Caco-2 (cell line): ENCODE data around the gene PLB1. TPM values are rescaled to one million over a fixed set of nuclear protein-coding genes. Genes with fewer than 3 reads are reported as not detected.

ENCODE experiments used
- BruUV-seq: library from RNA; stranded (reverse); fragments of 400-500 nt; replicated peaks from 2 replicates; lab custom pipeline; 2021; lab: Mats Ljungman, UMichigan
- CTCF ChIA-PET: fragments of 300-600 bp; sonication (Branson Sonifier 250); formaldehyde crosslinking; loops from one replicate; lab custom pipeline; 2022; ENCODE audit warnings: antibody characterized with exemption; lab: Charles Lee
- POLR2A ChIA-PET: fragments of 300-600 bp; sonication (Branson Sonifier 250); formaldehyde crosslinking; loops from one replicate; lab custom pipeline; 2022; ENCODE audit warnings: antibody characterized with exemption; lab: Charles Lee
- DNase-seq, 2 experiments: peaks; one replicate each; pipeline versions ENCODE4 v3.0.0 to v3.0.0-alpha.2; 2020 to 2022
- H3K27me3 ChIP-seq: replicated peaks from 2 replicates; pipeline ENCODE4 v1.6.0; 2011; ENCODE audit warnings: low read length; ENCODE audit not compliant: control insufficient read depth, insufficient read depth
- H3K36me3 ChIP-seq: 2 replicates; pipeline ENCODE4 v1.5.1; 2011; ENCODE audit warnings: low read length; ENCODE audit not compliant: control insufficient read depth, insufficient read depth
- H3K4me1 ChIP-seq: fragments of 250-450 bp; sonication (Bioruptor Pico); 2 replicates; pipeline ENCODE4 v1.5.1; 2020; ENCODE audit warnings: mild to moderate bottlenecking
- H3K4me3 ChIP-seq: 2 replicates; pipeline ENCODE4 v1.5.1; 2011; ENCODE audit warnings: low read depth, mild to moderate bottlenecking, control low read depth, low read length
- H3K9me3 ChIP-seq: fragments of 250-450 bp; sonication (Bioruptor Pico); 2 replicates; pipeline ENCODE4 v1.5.1; 2020; ENCODE audit warnings: mild to moderate bottlenecking, moderate library complexity
- H3K27ac Mint-ChIP-seq: one replicate; pipeline ENCODE4 v1.8.0; 2022; ENCODE audit warnings: mixed read lengths; ENCODE audit not compliant: unreplicated experiment
- H3K27me3 Mint-ChIP-seq: one replicate; pipeline ENCODE4 v1.8.0; 2022; ENCODE audit warnings: mixed read lengths; ENCODE audit not compliant: insufficient read depth, unreplicated experiment
- H3K36me3 Mint-ChIP-seq: one replicate; pipeline ENCODE4 v1.8.0; 2022; ENCODE audit warnings: mild to moderate bottlenecking, mixed read lengths; ENCODE audit not compliant: insufficient read depth, unreplicated experiment
- H3K4me1 Mint-ChIP-seq: one replicate; pipeline ENCODE4 v1.8.0; 2022; ENCODE audit warnings: low read depth, mixed read lengths; ENCODE audit not compliant: unreplicated experiment
- H3K4me3 Mint-ChIP-seq: one replicate; pipeline ENCODE4 v1.8.0; 2022; ENCODE audit warnings: mild to moderate bottlenecking, moderate library complexity, mixed read lengths; ENCODE audit not compliant: unreplicated experiment
- H3K9me3 Mint-ChIP-seq: one replicate; pipeline ENCODE4 v1.8.0; 2022; ENCODE audit warnings: mixed read lengths; ENCODE audit not compliant: unreplicated experiment
- intact Hi-C: fragments of 100-400 bp; cut with micrococcal nuclease; formaldehyde crosslinking; loops from one replicate; pipeline ENCODE4 v1.10.0; 2022; ENCODE audit not compliant: unreplicated experiment
- total RNA-seq: library from RNA; stranded (reverse); gene quantifications from 2 replicates; pipeline ENCODE4 v1.2.3, GENCODE V29; 2022
- TF ChIP-seq, protein P1 (sequence below), 2 experiments: fragments of 200-600 bp in 1 of 2; IDR thresholded peaks; 1 replicate in 1 of 2; 2 replicates in 1 of 2; pipeline versions ENCODE4 v1.5.1 to v1.8.0; 2011 to 2022; ENCODE audit warnings: antibody characterized with exemption in 1 of 2, control low read depth in 1 of 2, inconsistent platforms in 1 of 2, low read depth in 1 of 2, low read length in 1 of 2, mild to moderate bottlenecking in 1 of 2, moderate library complexity in 1 of 2; ENCODE audit not compliant: insufficient read depth in 1 of 2, severe bottlenecking in 1 of 2, unreplicated experiment in 1 of 2

The PLB1 gene
- total RNA-seq, 1 experiment from 2014 or later: 2.8 TPM

DNA sequence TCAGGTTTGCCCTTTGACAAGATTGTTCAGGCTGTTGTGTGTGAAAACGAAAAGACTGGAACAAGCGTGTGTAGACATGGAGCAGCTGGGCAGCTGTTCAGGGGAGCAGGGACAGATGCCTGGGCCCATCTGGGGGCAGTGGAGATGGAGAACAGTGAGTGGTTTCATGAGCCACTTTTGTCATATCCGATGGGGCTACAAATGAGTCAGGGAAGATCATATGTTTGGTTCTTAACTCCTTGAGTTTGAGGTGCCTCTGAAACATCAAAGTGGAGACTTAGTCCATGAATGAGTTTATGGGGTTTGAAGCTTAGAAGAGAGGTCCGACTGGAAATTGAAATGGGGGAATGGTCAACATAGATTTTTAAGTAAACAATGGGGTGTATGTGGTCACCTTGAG lies 9.3 kb upstream of the PLB1 start:
- no peaks in the 10 kb centered on the region for H3K36me3 Mint-ChIP-seq
- H3K27me3 Mint-ChIP-seq: no peaks in the 10 kb centered on the region

DNA sequence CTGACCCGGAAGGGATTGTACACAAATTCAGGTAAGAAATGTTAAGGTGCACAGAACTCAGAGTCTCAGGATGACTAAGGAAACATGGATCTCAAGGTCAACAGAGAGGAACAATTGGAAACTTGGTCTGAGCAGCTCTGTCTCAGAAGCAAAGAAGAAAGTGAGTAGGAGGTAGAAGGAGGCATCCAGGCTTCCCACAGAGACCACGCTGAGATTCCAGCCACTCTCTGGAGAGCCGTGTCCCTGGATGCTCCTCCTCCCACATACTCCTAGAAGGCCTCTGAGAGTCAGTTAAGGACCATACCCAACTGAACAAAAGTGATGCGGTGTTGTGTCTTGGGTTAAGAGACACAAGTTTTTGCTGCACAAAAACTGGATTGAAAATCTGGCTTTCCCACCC lies 8.6 kb upstream of the PLB1 start:
- TF ChIP-seq, protein P1, sequence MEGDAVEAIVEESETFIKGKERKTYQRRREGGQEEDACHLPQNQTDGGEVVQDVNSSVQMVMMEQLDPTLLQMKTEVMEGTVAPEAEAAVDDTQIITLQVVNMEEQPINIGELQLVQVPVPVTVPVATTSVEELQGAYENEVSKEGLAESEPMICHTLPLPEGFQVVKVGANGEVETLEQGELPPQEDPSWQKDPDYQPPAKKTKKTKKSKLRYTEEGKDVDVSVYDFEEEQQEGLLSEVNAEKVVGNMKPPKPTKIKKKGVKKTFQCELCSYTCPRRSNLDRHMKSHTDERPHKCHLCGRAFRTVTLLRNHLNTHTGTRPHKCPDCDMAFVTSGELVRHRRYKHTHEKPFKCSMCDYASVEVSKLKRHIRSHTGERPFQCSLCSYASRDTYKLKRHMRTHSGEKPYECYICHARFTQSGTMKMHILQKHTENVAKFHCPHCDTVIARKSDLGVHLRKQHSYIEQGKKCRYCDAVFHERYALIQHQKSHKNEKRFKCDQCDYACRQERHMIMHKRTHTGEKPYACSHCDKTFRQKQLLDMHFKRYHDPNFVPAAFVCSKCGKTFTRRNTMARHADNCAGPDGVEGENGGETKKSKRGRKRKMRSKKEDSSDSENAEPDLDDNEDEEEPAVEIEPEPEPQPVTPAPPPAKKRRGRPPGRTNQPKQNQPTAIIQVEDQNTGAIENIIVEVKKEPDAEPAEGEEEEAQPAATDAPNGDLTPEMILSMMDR (IDR thresholded peaks at IDR 0.05; ENCODE audit: insufficient read depth in 1 of 2, low read depth in 1 of 2, low read length in 1 of 2, severe bottlenecking in 1 of 2, unreplicated experiment in 1 of 2): no peak
- H3K4me1 ChIP-seq: 0 out of 2 replicates have a peak, but pooled peaks cover 3% of the 10 kb centered on the region
- Mint-ChIP-seq H3K36me3 (no peaks in the 10 kb centered on the region), H3K4me1 (no peaks in the 10 kb centered on the region), H3K4me3 (no peak overlapping the region), H3K9me3 (no peaks in the 10 kb centered on the region), H3K27ac (no peak overlapping the region), H3K27me3 (no peaks in the 10 kb centered on the region)
- H3K9me3 ChIP-seq: peaks cover 6% of the 10 kb centered on the region; the same call in 1 of the 2 replicates
- ChIA-PET CTCF (no interaction called here), POLR2A (interaction anchor here (0.5 kb wide), 1 partner anchor 1074 kb away, joined by 5 read pairs; no protein-coding TSS in a partner anchor)
- no peak for DNase-seq
- no peaks in the 10 kb centered on the region for H3K36me3 ChIP-seq
- no TSS peak for BruUV-seq
- intact Hi-C loops: no loop called here
- no peak overlapping the region for H3K4me3 ChIP-seq
- no peaks in the 10 kb centered on the region for H3K27me3 ChIP-seq

More for the DNA sequence above, 9.3 kb upstream of the PLB1 start:
- ChIA-PET POLR2A (no interaction called here), CTCF (no interaction called here)
- H3K9me3 Mint-ChIP-seq: no peaks in the 10 kb centered on the region
- no peaks in the 10 kb centered on the region for H3K4me1 Mint-ChIP-seq
- no peaks in the 10 kb centered on the region for H3K36me3 ChIP-seq
- no peaks in the 10 kb centered on the region for H3K27me3 ChIP-seq
- TF ChIP-seq, protein P1 (IDR thresholded peaks at IDR 0.05; ENCODE audit: insufficient read depth in 1 of 2, low read depth in 1 of 2, low read length in 1 of 2, severe bottlenecking in 1 of 2, unreplicated experiment in 1 of 2): no peak
- DNase-seq: no peak
- H3K4me3 Mint-ChIP-seq: no peak overlapping the region
- H3K9me3 ChIP-seq: peaks cover 9% of the 10 kb centered on the region
- BruUV-seq: no TSS peak
- intact Hi-C loops: no loop called here
- no peak overlapping the region for H3K27ac Mint-ChIP-seq
- H3K4me3 ChIP-seq: no peak overlapping the region
- 0 out of 2 replicates have a peak, but pooled peaks cover 3% of the 10 kb centered on the region for H3K4me1 ChIP-seq

DNA sequence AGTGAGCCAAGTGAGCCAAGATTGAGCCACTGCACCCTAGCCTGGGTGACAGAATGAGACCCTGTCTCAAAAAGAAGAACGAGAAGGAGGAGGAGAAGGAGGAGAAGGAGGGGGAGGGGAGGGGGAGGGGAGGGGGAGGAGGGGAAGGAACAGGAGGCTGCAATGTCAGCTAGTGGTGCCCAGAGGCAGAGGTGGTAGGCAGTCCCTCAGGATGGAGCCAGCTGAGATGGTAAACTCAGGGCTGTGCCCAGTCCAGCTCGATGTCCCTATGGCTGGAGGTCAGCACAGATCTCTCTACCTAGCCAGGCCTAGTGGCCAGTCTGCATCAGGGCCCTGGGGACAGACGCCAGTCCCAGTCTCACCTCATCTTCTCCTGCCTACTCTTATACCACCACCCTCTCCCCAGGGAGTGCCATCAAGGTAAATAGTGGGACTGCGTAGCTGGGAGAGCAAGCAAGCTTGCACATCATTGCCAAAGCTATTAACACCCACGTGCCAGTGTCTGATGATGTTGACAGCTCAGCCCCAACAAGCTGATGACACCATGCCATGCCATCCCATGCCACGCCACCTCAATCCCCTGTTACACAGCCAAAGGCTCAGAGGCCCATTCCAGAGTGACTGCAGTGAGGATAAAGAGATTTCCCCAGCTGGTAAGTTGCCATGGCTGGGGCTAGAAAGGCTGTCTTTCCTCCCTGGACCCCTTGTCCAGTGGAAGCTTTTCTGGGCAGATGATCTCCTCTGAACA lies 7.6 kb upstream of the PLB1 start:
- H3K36me3 ChIP-seq: no peaks in the 10 kb centered on the region
- H3K9me3 ChIP-seq: no peaks in the 10 kb centered on the region
- intact Hi-C loops: no loop called here
- H3K27ac Mint-ChIP-seq: no peak overlapping the region
- DNase-seq: no peak
- no peaks in the 10 kb centered on the region for H3K27me3 ChIP-seq
- no peak overlapping the region for H3K4me3 ChIP-seq
- BruUV-seq: no TSS peak
- POLR2A ChIA-PET: no interaction called here
- no peaks in the 10 kb centered on the region for H3K36me3 Mint-ChIP-seq
- no peak overlapping the region for H3K4me3 Mint-ChIP-seq
- H3K4me1 Mint-ChIP-seq: no peaks in the 10 kb centered on the region
- H3K4me1 ChIP-seq: 0 out of 2 replicates have a peak, but pooled peaks cover 3% of the 10 kb centered on the region
- no peaks in the 10 kb centered on the region for H3K27me3 Mint-ChIP-seq
- TF ChIP-seq, protein P1 (IDR thresholded peaks at IDR 0.05; ENCODE audit: insufficient read depth in 1 of 2, low read depth in 1 of 2, low read length in 1 of 2, severe bottlenecking in 1 of 2, unreplicated experiment in 1 of 2): no peak
- CTCF ChIA-PET: interaction anchor here (0.8 kb wide), 1 partner anchor 97 kb away, joined by 7 read pairs; no protein-coding TSS in a partner anchor
- no peaks in the 10 kb centered on the region for H3K9me3 Mint-ChIP-seq
